Ramos (cell line): ENCODE measurements around the gene MPPED1.

Experiments used
- in situ Hi-C: fragments of 300-500 bp; cut with MboI; formaldehyde crosslinking; loops from one replicate; pipeline ENCODE4 v1.14.3; 2022; ENCODE audit warnings: low sequenced_read_pairs; ENCODE audit not compliant: unreplicated experiment

The MPPED1 gene

DNA sequence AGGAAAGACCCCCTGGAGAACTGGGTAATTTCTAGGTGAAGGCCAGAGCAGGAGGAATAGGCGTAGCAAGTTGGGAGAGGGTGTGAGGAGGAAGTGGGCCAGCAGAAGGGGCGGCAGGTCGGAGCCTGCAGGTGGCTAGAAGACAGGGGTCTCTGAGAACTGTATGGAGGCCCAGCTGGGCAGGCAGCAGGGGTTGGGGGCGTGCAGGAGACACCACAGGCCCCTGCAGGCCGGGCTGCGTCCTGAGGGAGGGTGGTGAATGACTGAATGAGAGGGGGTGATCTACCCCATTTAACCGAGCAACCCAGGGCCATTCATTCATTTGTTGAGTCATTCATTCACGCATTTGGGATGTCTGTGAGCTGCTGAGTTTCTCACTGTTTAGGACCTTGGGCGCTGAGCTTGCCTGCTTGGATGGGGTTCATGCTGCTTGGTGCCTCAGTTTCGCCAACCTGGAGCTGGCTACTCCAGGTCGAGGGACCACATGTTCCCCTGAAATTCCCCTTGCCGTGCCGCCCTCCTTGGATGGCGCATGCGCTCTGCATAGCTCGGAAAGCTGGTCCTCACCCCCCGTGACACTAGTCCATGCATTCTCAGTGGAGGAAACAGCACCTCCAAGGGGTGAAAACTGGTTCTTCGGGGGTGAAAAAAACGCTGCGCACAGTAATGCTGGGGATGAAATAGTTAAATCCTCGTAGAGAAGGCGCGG is 15.6 kb downstream of the MPPED1 start:
- in situ Hi-C loops: no loop called here

DNA sequence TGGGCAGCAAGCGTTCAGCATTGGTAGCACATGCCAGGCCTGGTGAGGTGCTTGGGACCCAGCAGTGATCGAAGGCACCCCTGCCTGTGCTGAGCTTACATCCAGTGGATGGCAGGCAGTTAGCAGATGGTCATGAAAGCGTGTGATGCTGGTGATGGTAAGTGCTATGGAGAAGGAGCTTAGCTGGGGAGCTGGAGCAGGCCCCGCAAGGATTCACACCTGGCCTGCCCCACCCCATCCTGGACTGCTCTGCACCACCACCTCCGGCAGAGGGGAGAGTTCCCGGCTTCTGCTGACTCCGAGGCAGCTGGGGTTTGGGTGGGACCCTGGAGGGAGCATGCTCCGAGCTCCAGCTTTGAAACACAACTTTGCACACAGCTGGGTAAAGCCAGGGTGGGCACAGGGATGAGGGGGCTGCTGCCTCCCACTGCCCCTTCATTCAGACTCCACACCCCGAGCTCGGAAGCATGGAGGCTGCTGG is 16.2 kb downstream of the MPPED1 start:
- in situ Hi-C loops: no loop called here

DNA sequence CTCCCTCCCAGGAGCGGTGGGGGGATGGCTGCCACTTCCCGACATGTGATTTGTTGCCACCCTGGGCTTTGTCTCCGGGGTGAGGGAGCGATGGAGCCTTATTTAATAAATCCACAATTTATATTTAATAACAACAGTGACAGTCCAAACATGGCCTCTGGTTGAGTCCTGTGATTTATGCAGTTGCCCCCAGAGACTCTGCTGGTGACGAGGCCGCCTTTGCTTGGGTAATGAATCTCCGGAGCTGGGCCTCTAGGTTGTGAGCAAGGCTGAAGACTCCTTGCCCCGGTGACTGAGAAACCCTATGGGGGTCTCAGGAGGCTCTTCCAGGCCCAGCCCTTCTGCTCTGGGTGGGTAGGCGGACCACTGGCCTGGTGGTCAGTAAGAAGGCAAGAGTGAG is 16.7 kb downstream of the MPPED1 start:
- in situ Hi-C loops: no loop called here

DNA sequence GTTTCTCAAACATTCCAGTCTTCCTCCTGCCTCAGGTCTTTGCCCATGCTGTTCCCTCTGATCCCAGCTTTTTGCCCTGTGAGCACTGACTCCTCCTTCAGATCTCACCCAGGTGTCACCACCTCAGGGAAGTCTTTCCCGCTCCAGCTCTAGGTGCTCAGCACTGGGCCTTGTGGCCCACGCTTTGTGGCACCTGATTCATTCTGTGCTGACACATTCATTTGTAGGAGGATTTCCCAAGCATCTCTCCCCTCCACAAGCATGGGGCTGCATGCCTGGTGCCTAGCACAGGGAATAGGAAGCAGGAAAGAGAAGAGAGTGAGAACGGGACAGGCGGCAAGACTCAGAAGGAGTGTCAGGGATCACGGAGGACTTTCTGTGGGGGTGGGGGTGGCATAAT is 17.6 kb downstream of the MPPED1 start:
- in situ Hi-C loops: no loop called here

DNA sequence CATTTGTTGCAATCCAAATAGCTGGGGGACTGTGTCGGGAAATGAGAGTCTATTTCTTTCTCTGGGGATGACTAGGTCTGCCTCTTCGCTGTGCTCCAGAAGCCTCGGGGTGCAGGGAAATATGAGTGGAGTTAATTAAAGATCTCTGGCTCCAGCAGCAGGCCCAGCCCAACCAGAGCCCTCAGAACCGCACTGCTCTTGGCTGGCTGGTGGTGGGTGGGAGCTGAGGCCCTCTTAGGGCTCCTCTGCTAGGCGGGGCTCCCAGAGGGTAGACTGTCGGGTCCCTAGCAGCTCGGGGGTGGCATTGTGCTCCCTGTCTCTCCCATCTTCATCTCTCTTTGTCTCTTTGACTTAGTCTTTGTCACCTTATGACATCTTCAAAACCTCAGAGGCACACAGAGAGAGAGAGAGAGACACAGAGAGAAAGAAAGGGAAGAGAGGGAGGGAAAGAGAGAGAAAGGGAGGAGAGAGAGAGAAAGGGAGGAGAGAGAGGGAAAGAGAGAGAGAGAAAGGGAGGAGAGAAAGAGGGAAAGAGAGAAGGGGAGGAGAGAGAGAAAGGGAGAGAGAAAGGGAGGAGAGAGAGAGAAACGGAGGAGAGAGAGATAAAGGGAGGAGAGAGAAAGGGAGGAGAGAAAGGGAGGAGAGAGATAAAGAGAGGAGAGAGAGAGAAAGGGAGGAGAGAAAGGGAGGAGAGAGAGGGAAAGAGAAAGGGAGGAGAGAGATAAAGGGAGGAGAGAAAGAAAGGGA is 20.2 kb downstream of the MPPED1 start:
- in situ Hi-C loops: no loop called here

DNA sequence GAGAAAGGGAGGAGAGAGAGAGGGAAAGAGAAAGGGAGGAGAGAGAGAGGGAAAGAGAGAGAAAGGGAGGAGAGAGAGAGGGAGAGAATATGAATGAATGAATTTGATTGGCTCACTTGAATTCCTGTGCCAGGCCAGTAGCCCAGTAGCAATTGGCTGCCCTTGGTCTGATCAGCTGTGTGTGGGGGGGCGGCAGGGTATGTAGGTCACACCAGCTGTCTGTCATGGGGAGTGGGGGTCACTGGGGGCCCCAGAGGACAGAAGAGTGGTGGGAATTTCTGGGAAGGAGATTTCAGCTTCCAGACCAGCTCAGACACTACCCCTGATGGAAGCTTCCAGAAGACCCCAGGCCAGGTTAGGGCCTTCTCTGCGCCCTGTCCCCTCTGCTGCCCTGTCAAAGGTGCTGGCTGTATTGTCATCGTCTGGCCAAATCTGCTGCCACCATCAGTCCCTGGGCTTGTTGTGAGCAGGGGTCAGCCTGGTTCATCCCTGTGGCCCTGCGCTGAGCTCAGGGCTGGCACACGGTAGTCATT is 21.1 kb downstream of the MPPED1 start:
- in situ Hi-C loops: no loop called here

DNA sequence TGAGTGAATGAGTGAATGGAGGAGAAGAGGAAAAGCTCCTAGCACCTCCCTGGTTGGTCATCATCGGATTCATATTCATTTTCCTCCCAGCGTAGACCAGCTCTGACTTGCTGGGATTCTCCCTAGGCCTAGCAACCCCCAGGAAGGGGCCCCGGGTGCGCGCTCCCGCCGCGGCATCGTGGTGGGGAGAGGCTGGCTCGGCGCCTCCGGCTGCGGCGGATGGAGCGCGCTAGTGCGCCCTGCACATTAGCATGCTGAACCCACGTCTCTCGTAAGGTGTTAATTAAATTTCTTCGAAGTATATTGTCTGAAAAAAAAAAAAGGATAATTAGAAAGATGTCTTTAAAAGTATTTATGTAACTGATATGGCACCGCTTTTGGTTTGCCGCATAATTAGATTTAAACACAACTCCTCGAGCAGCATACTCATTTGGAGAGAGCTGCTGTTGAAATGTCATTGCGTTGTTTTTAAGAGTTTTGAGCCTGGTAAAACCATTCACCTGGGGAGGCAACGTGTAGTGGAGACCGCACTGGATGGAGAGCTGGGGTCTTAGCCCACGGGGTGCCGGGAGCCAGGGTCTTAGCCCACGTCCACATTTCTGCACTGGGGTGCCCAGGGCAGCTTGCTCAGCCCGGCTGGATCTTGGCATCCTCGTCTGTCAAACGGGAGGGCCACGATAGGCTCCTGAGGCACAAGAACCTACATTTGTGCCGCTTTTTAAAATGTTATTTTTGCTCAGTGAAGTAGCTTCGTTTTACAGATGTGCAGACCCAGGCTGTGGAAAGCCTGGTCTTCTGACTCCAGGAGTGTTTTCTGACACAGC is 21.8 kb downstream of the MPPED1 start:
- in situ Hi-C loops: no loop called here

DNA sequence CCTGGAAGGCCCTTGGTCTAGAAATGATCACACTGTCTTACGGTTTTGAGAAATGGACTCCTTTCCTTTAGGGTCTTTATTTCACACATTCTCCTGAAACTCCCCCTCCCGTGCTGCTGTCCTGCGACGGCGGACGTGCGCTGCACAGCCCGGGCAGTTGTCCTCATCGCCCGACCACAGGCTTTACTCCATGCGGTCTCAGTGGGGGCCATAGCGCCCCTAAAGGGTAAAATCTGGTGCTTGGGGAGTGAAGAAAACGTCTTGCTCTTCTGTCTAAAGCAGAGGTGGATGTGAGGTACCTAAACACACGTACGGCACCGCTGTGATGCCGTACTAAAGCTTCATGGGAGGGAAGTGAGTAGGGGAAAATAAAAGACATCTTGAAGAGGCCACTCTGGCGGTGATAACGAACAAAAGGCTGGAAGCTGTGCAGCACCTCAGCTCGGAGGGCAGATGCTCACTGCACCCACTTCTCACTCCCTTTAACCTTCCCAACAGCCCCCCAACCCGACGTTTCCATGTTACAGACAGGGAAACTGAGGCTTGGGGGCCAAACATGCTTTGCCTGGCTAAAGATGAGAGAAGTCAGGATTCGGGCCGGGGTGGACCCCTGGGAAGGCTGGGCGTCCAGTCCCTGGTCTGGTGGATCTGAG is 22.6 kb downstream of the MPPED1 start:
- in situ Hi-C loops: no loop called here

DNA sequence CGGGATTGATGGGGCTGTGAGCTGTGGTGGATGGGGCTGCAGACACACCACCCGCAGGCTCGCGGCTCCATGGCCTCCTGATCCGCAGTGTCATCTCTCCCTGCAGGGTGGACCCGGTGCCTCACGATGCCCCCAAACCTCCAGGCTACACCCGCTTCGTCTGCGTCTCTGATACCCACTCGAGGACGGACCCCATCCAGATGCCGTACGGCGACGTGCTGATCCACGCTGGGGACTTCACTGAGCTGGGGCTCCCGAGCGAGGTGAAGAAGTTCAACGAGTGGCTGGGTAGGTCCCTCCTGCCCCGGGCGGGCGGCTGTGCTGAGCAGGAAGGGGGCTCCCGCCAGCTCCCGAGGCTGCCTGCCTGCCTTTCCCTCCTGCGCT is 23.1 kb downstream of the MPPED1 start:
- in situ Hi-C loops: no loop called here

DNA sequence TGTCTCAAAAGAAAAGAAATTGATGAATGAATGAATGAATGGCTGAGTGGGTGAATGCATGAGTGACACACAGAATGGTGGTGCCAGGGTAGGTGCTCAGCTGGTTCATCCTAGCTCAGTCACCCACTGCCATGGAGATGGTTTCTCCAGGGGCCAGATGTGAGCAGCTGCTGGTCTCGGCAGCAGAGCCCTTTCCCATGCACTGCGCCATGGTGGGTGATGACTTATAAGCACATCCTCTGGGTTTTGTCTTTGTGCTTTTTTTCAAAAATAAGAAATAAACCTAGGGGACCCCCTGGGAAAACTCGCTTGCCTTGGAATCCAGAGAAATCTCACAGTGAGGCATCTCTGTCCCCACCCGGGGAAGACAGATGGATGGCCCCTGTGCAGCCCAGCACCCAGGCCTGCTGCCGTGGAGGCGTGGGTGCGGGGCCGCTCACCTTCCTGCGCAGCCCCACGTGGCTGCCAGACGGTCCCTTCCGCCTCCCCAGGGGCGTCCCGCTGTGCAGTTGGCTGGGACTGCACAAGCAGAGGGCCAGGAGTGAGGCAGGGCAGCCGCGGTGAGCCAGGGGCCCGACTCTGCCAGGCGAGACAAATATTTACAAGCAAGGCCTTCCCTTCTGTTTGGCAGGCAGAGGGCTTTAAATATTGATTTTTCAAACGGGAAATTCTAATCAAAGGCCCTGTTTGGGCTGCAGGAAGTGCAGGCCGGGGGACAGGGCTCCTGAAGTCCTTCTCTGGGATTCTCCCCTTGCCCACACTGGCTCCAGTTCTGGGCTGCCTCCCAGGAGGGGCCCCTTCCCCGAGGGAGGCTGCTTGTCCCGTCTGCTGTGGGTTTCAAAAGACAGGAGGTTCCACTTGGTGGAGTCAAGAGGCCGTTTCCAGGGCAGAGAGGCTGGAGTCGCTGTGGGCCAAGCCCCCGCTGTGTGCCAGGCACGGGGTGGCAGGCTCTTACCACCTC is 24.3 kb downstream of the MPPED1 start:
- in situ Hi-C loops: no loop called here

DNA sequence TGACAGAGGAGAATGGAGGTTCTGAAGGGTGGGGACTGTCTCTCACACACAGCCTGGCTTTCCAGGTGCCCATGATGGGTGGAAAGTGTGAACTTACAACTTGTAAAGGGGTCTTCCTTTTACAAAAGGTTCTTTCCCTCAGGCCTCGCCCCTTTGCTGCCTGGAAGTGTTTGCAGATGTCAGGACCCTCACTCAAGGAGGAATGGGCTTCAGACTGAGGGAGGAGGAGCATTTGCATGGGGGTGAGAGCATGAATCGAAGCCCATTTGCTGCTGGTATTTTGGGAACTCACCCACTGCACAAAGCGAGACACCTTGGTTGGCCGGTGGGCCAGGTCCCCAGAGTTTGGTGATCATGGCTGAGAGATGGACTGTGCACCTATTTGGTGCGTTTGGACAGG is 25.1 kb downstream of the MPPED1 start:
- in situ Hi-C loops: no loop called here

DNA sequence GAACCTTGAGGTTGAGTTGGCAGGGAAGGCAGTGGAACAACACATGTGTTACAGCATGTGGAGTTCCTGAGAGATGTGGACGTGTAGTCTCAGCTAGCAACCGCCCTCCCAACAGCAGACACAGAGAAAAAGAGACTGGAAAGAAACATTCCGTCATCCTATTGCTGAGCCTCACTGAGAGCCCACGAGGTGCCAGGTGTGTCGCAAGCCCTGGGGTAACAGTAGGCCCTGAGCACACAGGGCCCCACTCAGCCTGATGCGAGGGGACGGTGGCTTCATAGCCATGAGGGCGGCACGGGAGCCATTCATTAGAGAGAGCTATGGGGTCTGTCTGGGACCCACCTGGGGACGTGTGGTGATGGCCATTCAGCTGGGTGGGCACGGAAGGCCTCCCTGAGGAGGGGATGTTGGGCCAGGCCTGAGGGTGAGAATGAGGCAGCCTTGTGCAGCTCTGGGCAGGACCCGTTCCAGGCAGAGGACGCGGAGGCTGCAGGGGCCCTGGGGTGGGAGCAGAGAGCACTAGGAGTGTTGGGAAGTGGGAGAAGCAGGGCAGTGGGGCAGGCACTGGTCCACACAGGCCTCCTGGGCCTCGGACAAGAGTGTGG is 26.2 kb downstream of the MPPED1 start:
- in situ Hi-C loops: no loop called here

DNA sequence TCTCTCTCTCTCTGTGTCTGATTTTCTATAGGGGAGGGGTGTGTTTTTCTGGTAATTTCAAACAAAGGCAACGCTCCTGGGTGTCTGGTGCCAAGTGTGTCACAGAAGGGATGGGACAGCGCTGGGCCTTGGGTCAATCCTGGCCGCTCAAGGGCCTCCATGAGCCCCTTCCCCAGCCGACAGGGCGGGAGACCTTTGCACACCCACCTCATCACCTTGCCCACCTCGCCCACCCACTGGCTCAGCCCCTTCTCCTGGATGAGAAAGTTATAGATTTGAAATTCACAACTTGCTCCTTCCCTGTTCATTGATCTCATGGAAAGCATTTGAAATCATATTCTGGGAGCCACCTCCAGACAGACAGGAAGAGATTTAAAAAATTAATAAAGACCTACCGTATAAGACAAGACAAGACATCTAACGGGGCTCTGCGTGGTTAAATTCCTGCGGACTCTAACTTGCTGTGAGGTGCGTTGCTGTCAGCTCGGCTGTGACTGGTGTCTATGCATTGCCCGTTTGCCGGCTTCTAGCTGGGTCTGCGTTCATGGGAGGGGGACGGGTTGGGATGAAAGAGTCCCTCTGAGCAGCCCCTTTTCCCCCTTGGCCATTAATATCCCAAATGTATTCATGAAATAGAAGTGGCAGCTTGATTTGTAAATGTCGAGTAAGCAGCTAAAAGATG is 27.0 kb downstream of the MPPED1 start:
- in situ Hi-C loops: no loop called here

DNA sequence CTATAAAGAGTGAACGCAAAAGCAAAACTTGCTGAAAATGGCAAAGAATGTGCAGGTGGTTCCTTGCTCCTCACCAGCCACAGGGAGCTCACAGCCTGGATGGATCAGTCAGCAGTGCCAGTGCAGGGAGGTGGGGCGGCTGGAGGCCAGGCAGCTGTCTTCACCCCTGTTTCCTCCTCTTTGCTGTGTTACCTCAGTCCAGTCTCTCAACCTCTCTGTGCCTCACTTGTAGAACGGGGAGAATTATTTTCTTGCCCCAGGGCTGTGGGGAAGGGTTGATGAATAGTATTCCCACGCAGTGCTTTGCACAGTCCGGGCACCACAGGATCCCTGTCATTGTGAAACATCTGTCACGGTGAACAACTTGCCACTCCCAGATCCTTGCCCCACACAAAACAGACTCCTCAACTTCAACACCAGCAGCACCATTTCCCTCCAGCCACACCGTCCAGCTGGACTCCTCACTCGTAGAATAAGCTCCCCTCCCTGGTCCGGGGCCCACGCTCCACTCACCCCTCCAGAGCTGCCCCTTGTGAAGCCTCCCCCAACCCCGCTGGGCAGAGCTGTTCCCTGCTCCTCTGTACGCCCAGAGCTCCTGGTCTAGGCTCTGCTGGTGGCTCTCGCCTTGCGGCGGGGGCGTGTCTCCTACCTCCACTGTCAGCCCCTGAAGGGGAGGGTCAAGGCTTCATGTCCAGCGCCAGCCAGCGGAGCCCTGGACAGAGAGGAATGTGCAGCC is 27.7 kb downstream of the MPPED1 start:
- in situ Hi-C loops: no loop called here

DNA sequence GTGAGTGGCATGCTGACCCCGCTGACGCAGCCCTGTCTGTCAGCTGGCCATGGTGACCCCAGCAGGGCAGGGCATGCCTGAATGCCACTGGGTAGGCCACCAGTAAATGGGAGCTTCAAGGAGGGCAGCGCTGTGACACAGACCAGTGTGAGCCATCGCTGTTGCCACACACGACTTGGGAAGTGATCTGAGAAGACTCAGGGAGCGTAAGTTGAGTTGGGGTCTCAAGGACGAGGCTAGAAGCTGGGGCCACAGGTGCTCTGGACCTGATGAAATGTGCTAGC is 28.2 kb downstream of the MPPED1 start:
- in situ Hi-C loops: no loop called here

DNA sequence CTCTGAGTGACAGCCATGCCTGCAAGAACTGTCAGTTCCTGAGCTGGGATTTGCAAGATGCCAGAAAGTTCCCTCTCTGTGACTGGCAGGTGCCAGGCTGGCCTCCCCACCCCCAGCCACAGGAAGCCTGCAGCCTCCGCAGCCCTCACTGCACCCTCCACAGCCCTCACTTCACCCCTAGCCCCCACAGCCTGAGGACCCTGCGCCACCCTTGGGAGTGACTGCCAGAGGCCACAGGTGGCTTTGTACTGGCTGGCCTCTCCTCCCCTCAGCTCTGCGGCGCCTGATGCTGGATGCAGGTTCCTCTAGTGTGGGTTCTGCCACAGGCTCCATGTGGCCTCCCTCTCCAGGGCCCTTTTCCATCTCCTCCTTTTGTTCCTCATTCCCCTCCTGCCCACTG is 28.7 kb downstream of the MPPED1 start:
- in situ Hi-C loops: no loop called here

DNA sequence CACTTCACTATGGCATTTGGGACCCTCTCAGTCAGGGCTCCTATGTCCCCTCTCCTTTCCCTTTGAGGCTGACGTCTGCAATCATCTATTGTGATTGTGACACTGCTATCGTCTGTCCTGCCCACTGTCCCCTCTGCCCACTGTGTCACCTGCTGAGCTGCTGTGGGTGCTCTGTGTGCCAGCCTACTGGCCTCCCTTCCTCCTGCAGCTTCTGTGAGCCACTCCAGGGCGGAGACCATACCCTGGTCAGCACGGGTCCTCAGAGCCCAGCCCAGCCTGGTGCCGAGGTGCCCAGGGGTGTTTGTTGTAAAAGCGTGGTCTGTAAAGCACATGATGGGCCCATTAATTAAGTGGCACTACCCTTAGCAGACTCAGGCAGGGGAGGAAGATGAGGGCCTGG is 29.4 kb downstream of the MPPED1 start:
- in situ Hi-C loops: no loop called here

DNA sequence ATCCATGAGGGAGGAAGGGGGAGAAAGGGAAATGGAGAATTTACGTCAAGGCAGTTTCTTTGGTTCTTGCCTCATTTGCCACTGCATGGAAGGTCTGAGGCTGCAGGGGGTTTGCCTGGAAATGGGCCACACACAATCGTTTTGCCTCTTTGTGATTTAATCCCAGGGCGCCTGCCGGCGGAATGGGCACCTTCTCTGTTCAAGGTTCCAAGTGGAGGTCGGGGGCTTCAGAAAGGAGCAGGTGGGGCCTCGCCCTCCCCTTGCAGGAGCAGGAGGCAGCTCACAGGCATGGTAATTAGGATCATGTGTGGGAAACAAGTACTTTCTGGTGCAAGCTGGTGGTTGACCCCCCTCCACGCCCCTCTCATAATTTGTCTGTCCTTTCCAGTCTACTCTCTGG is 29.9 kb downstream of the MPPED1 start:
- in situ Hi-C loops: no loop called here
